Right lobe of liver (tissue), 4 donors: ENCODE measurements around the gene BTF3L4.

ENCODE experiments used
- POLR2A ChIP-seq: fragments of 450-650 bp; IDR thresholded peaks from one replicate; pipeline ENCODE4 v1.6.1; 2017; ENCODE audit warnings: antibody characterized with exemption, mild to moderate bottlenecking
- TF ChIP-seq, protein P1 (sequence below), 4 donors: fragments of 200-600 bp in 3 of 4; fragments of 450-650 bp in 1 of 4; IDR thresholded peaks; one replicate each; pipeline versions ENCODE4 v1.5.1 to v1.8.0; 2016 to 2022; ENCODE audit warnings: antibody characterized with exemption in 4 of 4, mild to moderate bottlenecking in 2 of 4
- donor health status: DM: no; HTN: no; CAD: no.
- donor health status: DM: no; HTN: no; CAD: no.
- donor health status: DM: no; HTN: yes; CAD: no.

DNA sequence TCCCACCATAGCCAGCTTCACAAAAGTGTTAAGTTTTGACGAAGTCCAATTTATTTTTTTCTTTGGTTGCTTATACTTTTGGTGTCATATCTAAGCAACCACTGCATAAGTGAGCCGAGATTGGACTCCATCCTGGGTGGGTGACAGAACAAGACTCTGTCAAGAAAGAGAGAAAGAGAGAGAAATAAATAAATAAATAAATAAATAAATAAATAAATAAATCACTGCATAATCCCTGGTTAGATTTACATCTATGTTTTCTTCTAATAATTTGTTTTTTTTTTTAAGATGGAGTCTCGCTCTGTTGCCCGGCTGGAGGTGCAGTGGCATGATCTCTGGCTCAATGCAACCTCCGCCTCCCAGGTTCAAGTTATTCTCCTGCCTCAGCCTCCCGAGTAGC, 67.5 kb downstream of the BTF3L4 start:
- TF ChIP-seq, protein P1, sequence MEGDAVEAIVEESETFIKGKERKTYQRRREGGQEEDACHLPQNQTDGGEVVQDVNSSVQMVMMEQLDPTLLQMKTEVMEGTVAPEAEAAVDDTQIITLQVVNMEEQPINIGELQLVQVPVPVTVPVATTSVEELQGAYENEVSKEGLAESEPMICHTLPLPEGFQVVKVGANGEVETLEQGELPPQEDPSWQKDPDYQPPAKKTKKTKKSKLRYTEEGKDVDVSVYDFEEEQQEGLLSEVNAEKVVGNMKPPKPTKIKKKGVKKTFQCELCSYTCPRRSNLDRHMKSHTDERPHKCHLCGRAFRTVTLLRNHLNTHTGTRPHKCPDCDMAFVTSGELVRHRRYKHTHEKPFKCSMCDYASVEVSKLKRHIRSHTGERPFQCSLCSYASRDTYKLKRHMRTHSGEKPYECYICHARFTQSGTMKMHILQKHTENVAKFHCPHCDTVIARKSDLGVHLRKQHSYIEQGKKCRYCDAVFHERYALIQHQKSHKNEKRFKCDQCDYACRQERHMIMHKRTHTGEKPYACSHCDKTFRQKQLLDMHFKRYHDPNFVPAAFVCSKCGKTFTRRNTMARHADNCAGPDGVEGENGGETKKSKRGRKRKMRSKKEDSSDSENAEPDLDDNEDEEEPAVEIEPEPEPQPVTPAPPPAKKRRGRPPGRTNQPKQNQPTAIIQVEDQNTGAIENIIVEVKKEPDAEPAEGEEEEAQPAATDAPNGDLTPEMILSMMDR (IDR thresholded peaks at IDR 0.05), result no peak
- TF ChIP-seq POLR2A, result no peak
